Measurements from ENCODE around the gene QTRT2. TPM values are rescaled to one million over a fixed set of nuclear protein-coding genes. Genes with fewer than 3 reads are reported as not detected.

QTRT2 gene
- total and polyA plus RNA-seq, 9 of the 15 experiments (the other 6 are each of a cell fraction or from before 2014, with no cell fraction given): 10.2 to 25.1 (median 17.3) TPM

GRCh38 chr3:114089675-114090074 is 33.1 kb downstream of the QTRT2 start:
- Histone ChIP-seq H2AFZ (ENCODE audit: low read depth, low read length) (no peak overlapping the region), H3K79me2 (ENCODE audit: control insufficient read depth, insufficient read depth, low read length) (no peaks in the 10 kb centered on the region), H3K4me1 (replicated peaks in 1 of 2; ENCODE audit: control insufficient read depth in 2 of 2, insufficient read depth in 2 of 2, low read length in 2 of 2) (no peaks in the 10 kb centered on the region), H3K9me3 (replicated peaks; ENCODE audit: control insufficient read depth, insufficient read depth, low read depth, low read length) (no peaks in the 10 kb centered on the region), H3K36me3 (ENCODE audit: control insufficient read depth, insufficient read depth, low read length) (peaks cover 22% of the 10 kb centered on the region; the same call in 2 of the 3 replicates), H3K27me3 (ENCODE audit: control insufficient read depth in 2 of 2, insufficient read depth in 2 of 2, low read length in 2 of 2) (peaks cover 7 to 10% of the 10 kb centered on the region in 2 experiments; a peak in 2 of 5 replicates), H3K9ac (ENCODE audit: insufficient read depth in 1 of 2, low read depth in 2 of 2, low read length in 2 of 2) (no peak overlapping the region), H3K9me1 (ENCODE audit: control insufficient read depth, insufficient read depth, low read length) (no peaks in the 10 kb centered on the region), H3K4me3 (no peak overlapping the region), H4K20me1 (replicated peaks; ENCODE audit: control insufficient read depth, insufficient read depth, low read length) (no peaks in the 10 kb centered on the region), H3K4me2 (ENCODE audit: insufficient read depth, low read length) (no peak overlapping the region), H3K27ac (ENCODE audit: extremely low read depth, low read depth, low read length) (no peak overlapping the region)
- BruUV-seq (replicated peaks): no TSS peak
- ATAC-seq: no peak
- POLR2A ChIA-PET: no interaction called here
- FAIRE-seq: no peak
- intact Hi-C loops (cut with micrococcal nuclease): no loop called here
- CTCF ChIA-PET (ENCODE audit: low intra/inter-chr PET ratio): no interaction called here
- no peak for DNase-seq (ENCODE audit: extremely low read depth in 1 of 4, low spot score in 3 of 4)
- TF ChIP-seq CBX5 (IDR thresholded peaks at IDR 0.05; ENCODE audit: borderline replicate concordance, low read depth) (no peak), HEY1 (CRISPR knock-in tag; IDR thresholded peaks at IDR 0.05; ENCODE audit: borderline replicate concordance) (no peak), SAFB2 (IDR thresholded peaks at IDR 0.05; ENCODE audit: borderline replicate concordance, low read depth, low read length, severe bottlenecking) (no peak), ZNF140 (CRISPR knock-in tag; IDR thresholded peaks at IDR 0.05) (no peak), EZH2 (IDR thresholded peaks at IDR 0.05; ENCODE audit: borderline replicate concordance, low read depth, low read length) (no peak), KHSRP (IDR thresholded peaks at IDR 0.05) (no peak), ATF3 (IDR thresholded peaks at IDR 0.05) (no peak), ATF3 (CRISPR knock-in tag; conservative IDR thresholded peaks at IDR 0.05) (no peak), CHCHD3 (CRISPR knock-in tag; IDR thresholded peaks at IDR 0.05) (no peak), BRF2 (IDR thresholded peaks at IDR 0.05; ENCODE audit: borderline replicate concordance, insufficient read depth, insufficient read length) (no peak), STAG1 (CRISPR knock-in tag; IDR thresholded peaks at IDR 0.05; ENCODE audit: borderline replicate concordance) (no peak), PRMT5 (CRISPR knock-in tag; IDR thresholded peaks at IDR 0.05) (no peak), ZNF717 (CRISPR knock-in tag; IDR thresholded peaks at IDR 0.05) (no peak), CC2D1A (IDR thresholded peaks at IDR 0.05) (no peak)
- TF ChIP-seq, protein P1, sequence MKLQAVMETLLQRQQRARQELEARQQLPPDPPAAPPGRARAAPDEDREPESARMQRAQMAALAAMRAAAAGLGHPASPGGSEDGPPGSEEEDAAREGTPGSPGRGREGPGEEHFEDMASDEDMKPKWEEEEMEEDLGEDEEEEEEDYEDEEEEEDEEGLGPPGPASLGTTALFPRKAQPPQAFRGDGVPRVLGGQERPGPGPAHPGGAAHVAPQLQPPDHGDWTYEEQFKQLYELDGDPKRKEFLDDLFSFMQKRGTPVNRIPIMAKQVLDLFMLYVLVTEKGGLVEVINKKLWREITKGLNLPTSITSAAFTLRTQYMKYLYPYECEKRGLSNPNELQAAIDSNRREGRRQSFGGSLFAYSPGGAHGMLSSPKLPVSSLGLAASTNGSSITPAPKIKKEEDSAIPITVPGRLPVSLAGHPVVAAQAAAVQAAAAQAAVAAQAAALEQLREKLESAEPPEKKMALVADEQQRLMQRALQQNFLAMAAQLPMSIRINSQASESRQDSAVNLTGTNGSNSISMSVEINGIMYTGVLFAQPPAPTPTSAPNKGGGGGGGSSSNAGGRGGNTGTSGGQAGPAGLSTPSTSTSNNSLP (IDR thresholded peaks at IDR 0.05; ENCODE audit: borderline replicate concordance, low read depth, low read length): no peak
- TF ChIP-seq, protein P2, sequence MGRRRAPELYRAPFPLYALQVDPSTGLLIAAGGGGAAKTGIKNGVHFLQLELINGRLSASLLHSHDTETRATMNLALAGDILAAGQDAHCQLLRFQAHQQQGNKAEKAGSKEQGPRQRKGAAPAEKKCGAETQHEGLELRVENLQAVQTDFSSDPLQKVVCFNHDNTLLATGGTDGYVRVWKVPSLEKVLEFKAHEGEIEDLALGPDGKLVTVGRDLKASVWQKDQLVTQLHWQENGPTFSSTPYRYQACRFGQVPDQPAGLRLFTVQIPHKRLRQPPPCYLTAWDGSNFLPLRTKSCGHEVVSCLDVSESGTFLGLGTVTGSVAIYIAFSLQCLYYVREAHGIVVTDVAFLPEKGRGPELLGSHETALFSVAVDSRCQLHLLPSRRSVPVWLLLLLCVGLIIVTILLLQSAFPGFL (CRISPR knock-in tag; IDR thresholded peaks at IDR 0.05): no peak
- in situ Hi-C loops (cut with MboI): no loop called here

Data from K562 (cell line).